IPS-20b (cell line): ENCODE measurements around the gene MRPL3.
A peak's percentile ranks its signal among the peaks of the same experiment; 100 is the strongest.

Experiments
- H3K27ac ChIP-seq: one replicate; pipeline ENCODE4 v1.5.1; 2013; ENCODE audit warnings: low read length
- H3K27me3 ChIP-seq: 2 replicates; pipeline ENCODE4 v1.6.1; 2013; ENCODE audit warnings: mild to moderate bottlenecking, low read length, inconsistent platforms; ENCODE audit not compliant: insufficient read depth
- H3K36me3 ChIP-seq: 2 replicates; pipeline ENCODE4 v1.6.1; 2013; ENCODE audit warnings: low read depth, mild to moderate bottlenecking, inconsistent platforms, low read length, moderate library complexity; ENCODE audit not compliant: insufficient read depth
- H3K4me1 ChIP-seq: 2 replicates; pipeline ENCODE4 v1.6.1; 2013; ENCODE audit warnings: mild to moderate bottlenecking, control low read depth, inconsistent platforms, low read length, moderate library complexity; ENCODE audit not compliant: insufficient read depth
- H3K4me3 ChIP-seq: 2 replicates; pipeline ENCODE4 v1.5.1; 2013; ENCODE audit warnings: mild to moderate bottlenecking, low read length, inconsistent platforms
- H3K9ac ChIP-seq: 2 replicates; pipeline ENCODE4 v1.6.1; 2013; ENCODE audit warnings: low read depth, mild to moderate bottlenecking, inconsistent platforms, low read length, moderate library complexity
- H3K9me3 ChIP-seq: 2 replicates; pipeline ENCODE4 v1.6.1; 2013; ENCODE audit warnings: mild to moderate bottlenecking, low read depth, low read length, inconsistent platforms; ENCODE audit not compliant: insufficient read depth

Gene MRPL3

GRCh38 chr3:131538968-131539367, 36.2 kb upstream of the MRPL3 start:
- H3K27me3 ChIP-seq = no peaks in the 10 kb centered on the region
- H3K9ac ChIP-seq = no peak overlapping the region
- no peak overlapping the region for H3K27ac ChIP-seq
- peaks cover 11% of the 10 kb centered on the region; the same call in 1 of the 2 replicates for H3K4me1 ChIP-seq
- H3K9me3 ChIP-seq = no peaks in the 10 kb centered on the region
- no peaks in the 10 kb centered on the region for H3K36me3 ChIP-seq
- H3K4me3 ChIP-seq = no peak overlapping the region

GRCh38 chr3:131537531-131537930, 34.8 kb upstream of the MRPL3 start:
- Histone ChIP-seq H3K27ac (no peak overlapping the region), H3K9me3 (no peaks in the 10 kb centered on the region), H3K36me3 (no peaks in the 10 kb centered on the region), H3K9ac (no peak overlapping the region), H3K4me1 (peaks cover 11% of the 10 kb centered on the region; the same call in 1 of the 2 replicates), H3K4me3 (no peak overlapping the region), H3K27me3 (no peaks in the 10 kb centered on the region)

DNA sequence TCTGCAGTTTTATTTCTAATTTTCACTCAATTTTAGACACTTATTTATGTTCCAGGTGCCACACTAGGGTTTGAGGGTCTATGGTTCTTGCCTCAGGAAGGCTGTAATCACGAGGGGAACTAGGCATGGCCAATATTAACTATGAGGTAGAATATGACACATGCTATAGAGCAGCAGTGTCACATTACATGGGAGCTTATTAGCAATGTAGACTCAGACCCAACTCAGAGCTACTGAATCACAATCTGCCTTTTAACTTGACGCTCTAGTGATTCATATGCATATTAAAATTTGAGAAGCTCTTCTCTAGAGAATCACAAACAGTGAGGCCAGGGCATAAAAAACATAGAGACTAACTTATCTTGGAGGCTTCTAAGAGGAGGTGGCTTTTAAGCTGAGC, 32.8 kb upstream of the MRPL3 start:
- no peak overlapping the region for H3K4me3 ChIP-seq

DNA sequence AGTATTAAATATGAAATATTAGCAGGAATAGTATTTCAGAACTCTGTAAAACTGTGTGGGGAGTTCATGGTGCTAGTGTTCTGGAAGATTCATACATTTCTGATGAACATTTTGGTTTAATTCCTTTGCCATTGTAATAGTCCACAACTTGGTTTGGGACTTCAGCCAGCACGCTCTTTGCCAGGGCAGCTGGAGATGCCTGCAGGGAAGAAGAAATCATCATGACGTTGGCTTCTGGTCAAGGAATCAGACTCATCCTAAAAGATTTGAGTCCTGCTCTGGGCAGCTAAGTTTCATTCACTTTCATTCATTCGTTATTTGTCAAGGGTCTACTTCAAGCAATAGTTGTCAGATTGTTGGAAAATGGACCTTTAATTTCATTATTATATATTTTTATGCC, 32.4 kb upstream of the MRPL3 start:
- Histone ChIP-seq H3K9ac (no peak overlapping the region), H3K36me3 (no peaks in the 10 kb centered on the region), H3K4me3 (no peak overlapping the region), H3K9me3 (no peaks in the 10 kb centered on the region), H3K27ac (no peak overlapping the region), H3K4me1 (peaks cover 11% of the 10 kb centered on the region; the same call in 1 of the 2 replicates), H3K27me3 (no peaks in the 10 kb centered on the region)

More for the DNA sequence above, 32.8 kb upstream of the MRPL3 start:
- Histone ChIP-seq H3K36me3 (no peaks in the 10 kb centered on the region), H3K9me3 (no peaks in the 10 kb centered on the region), H3K27me3 (no peaks in the 10 kb centered on the region), H3K4me1 (peaks cover 11% of the 10 kb centered on the region; the same call in 1 of the 2 replicates), H3K27ac (no peak overlapping the region), H3K9ac (no peak overlapping the region)

- Histone ChIP-seq H3K36me3 (no peaks in the 10 kb centered on the region), H3K27me3 (no peaks in the 10 kb centered on the region), H3K4me1 (peaks cover 11% of the 10 kb centered on the region; the same call in 1 of the 2 replicates), H3K9me3 (no peaks in the 10 kb centered on the region), H3K9ac (no peak overlapping the region), H3K27ac (no peak overlapping the region), H3K4me3 (no peak overlapping the region)
Observed at GRCh38 chr3:131532645-131533044, 29.9 kb upstream of the MRPL3 start.

DNA sequence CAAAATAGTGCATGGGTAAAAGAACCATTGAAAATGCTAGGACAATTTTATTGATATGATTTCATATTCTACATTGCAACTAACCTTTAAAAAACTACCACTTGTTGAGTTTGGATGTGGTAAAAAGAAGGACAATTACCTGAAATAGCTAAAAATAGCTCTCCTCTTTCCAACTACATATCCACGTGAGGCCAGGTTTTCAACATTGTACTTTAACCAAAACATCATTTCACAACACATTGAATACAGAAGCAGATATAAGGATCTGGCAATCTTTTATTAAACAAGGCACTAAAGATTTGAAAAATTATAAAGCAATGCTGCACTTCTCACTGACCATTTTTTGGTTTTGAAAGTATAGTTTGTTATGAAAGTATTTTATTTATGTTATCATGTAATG, 28.1 kb upstream of the MRPL3 start:
- Histone ChIP-seq H3K36me3 (no peaks in the 10 kb centered on the region), H3K27ac (no peak overlapping the region), H3K4me3 (no peak overlapping the region), H3K9ac (no peak overlapping the region), H3K27me3 (no peaks in the 10 kb centered on the region), H3K4me1 (peaks cover 5% of the 10 kb centered on the region; the same call in 1 of the 2 replicates), H3K9me3 (no peaks in the 10 kb centered on the region)

- H3K27ac ChIP-seq = no peak overlapping the region
- H3K27me3 ChIP-seq = no peaks in the 10 kb centered on the region
- no peaks in the 10 kb centered on the region for H3K36me3 ChIP-seq
Observed at GRCh38 chr3:131530388-131530787, 27.6 kb upstream of the MRPL3 start.

DNA sequence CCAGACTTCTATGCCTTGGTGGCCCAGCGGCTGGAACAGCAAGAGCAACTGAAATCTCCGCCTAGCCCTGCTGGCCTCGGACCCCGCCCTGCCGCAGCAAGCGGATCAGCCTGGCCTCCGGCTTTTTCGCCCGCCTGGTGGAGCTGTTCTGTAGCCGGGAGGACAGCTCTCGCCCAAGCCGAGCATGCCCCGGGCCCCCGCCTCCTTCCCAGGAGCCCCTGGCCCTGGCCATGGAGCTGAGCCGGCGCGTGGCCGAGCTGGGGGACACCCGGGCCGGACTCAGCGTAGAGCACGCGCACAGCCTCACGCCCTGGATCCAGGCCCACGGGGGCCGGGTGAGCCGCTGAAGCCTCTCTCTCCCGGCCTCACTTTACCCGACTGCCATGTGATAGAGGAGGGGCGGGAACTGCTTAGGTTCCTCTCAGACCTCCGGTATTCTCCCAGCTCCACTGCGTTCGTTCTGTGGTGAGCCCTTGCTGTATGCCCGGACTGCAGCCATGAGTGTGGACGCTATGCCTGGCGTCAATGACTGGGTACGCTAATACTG, 24.1 kb upstream of the MRPL3 start:
- no peak overlapping the region for H3K27ac ChIP-seq
- peak overlapping the region; percentile 53; the same call in 1 of the 2 replicates for H3K9ac ChIP-seq
- no peaks in the 10 kb centered on the region for H3K27me3 ChIP-seq
- no peaks in the 10 kb centered on the region for H3K9me3 ChIP-seq
- H3K36me3 ChIP-seq = no peaks in the 10 kb centered on the region
- peak overlapping the region; percentile 47; the same call in 1 of the 2 replicates for H3K4me3 ChIP-seq
- no peaks in the 10 kb centered on the region for H3K4me1 ChIP-seq

More at GRCh38 chr3:131530388-131530787, 27.6 kb upstream of the MRPL3 start:
- no peak overlapping the region for H3K4me3 ChIP-seq
- peaks cover under 1% of the 10 kb centered on the region; the same call in 1 of the 2 replicates for H3K4me1 ChIP-seq
- H3K9me3 ChIP-seq = no peaks in the 10 kb centered on the region
- H3K9ac ChIP-seq = no peak overlapping the region

- H3K27me3 ChIP-seq = no peaks in the 10 kb centered on the region
- H3K4me1 ChIP-seq = no peaks in the 10 kb centered on the region
- H3K27ac ChIP-seq = no peak overlapping the region
- H3K9me3 ChIP-seq = no peaks in the 10 kb centered on the region
- H3K36me3 ChIP-seq = no peaks in the 10 kb centered on the region
- H3K9ac ChIP-seq = no peak overlapping the region
- no peak overlapping the region for H3K4me3 ChIP-seq
Observed at GRCh38 chr3:131518680-131519079, 15.9 kb upstream of the MRPL3 start.

GRCh38 chr3:131505421-131505820, 2.6 kb upstream of the MRPL3 start:
- Histone ChIP-seq H3K27ac (no peak overlapping the region), H3K27me3 (peaks cover 39% of the 10 kb centered on the region), H3K36me3 (peaks cover 11% of the 10 kb centered on the region), H3K9me3 (no peaks in the 10 kb centered on the region), H3K4me3 (no peak overlapping the region), H3K9ac (no peak overlapping the region), H3K4me1 (peaks cover 5% of the 10 kb centered on the region; the same call in 1 of the 2 replicates)

GRCh38 chr3:131503320-131503635, 507 bp upstream of the MRPL3 start:
- Histone ChIP-seq H3K9me3 (no peaks in the 10 kb centered on the region), H3K9ac (peak overlapping the region; percentile 28; the same call in 1 of the 2 replicates), H3K27ac (no peak overlapping the region), H3K36me3 (peaks cover 30% of the 10 kb centered on the region), H3K4me3 (peak overlapping the region; percentile 100), H3K27me3 (peaks cover 39% of the 10 kb centered on the region), H3K4me1 (peaks cover 5% of the 10 kb centered on the region; the same call in 1 of the 2 replicates)

- Histone ChIP-seq H3K27me3 (peaks cover 32% of the 10 kb centered on the region), H3K36me3 (peaks cover 43% of the 10 kb centered on the region), H3K9me3 (no peaks in the 10 kb centered on the region), H3K4me3 (peak overlapping the region; percentile 100), H3K4me1 (peaks cover 5% of the 10 kb centered on the region; the same call in 1 of the 2 replicates), H3K9ac (peak overlapping the region; percentile 100), H3K27ac (peak overlapping the region; percentile 86)
Observed at GRCh38 chr3:131501949-131502348, 822 bp downstream of the MRPL3 start.
